Neural cell (in vitro differentiated cells): Measurements from ENCODE around the gene FOXP2. TPM values are rescaled to one million over a fixed set of nuclear protein-coding genes. Genes with fewer than 3 reads are reported as not detected.

Source experiments
- H2AFZ ChIP-seq: fragments of 200-600, 300-800 bp; sonication (generic), shearing (Covaris generic); 2 replicates; pipeline ENCODE4 v1.6.0; 2014; ENCODE audit warnings: low read depth, mild to moderate bottlenecking, antibody characterized with exemption, low read length, moderate library complexity
- H3F3A ChIP-seq: fragments of 200-600 bp; shearing (Covaris generic); 2 replicates; pipeline ENCODE4 v1.6.1; 2016; ENCODE audit warnings: mild to moderate bottlenecking, moderate library complexity, mixed read lengths, antibody characterized with exemption, low read length; ENCODE audit not compliant: insufficient read depth, poor library complexity, severe bottlenecking
- H3K27ac ChIP-seq: fragments of 200-600, 300-800 bp; sonication (generic), shearing (Covaris generic); 2 replicates; pipeline ENCODE4 v1.5.1; 2014; ENCODE audit warnings: mild to moderate bottlenecking, low read length, moderate library complexity
- H3K27me3 ChIP-seq: fragments of 300-800, 200-600 bp; sonication (generic), shearing (Covaris generic); 2 replicates; pipeline ENCODE4 v1.6.0; 2014; ENCODE audit warnings: mild to moderate bottlenecking, low read depth, low read length, moderate library complexity; ENCODE audit not compliant: insufficient read depth
- H3K36me3 ChIP-seq: fragments of 300-800, 200-600 bp; sonication (generic), shearing (Covaris generic); 2 replicates; pipeline ENCODE4 v1.5.1; 2014; ENCODE audit warnings: mild to moderate bottlenecking, antibody characterized with exemption, low read length, moderate library complexity; ENCODE audit not compliant: insufficient read depth
- H3K4me2 ChIP-seq: fragments of 300-800, 200-600 bp; sonication (generic), shearing (Covaris generic); 2 replicates; pipeline ENCODE4 v1.6.0; 2014; ENCODE audit warnings: mild to moderate bottlenecking, low read length
- H3K4me3 ChIP-seq: fragments of 300-800, 200-600 bp; sonication (generic), shearing (Covaris generic); 2 replicates; pipeline ENCODE4 v1.5.1; 2014; ENCODE audit warnings: mild to moderate bottlenecking, low read length, moderate library complexity
- H3K79me2 ChIP-seq: fragments of 200-600 bp; shearing (Covaris generic); replicated peaks from 2 replicates; pipeline ENCODE4 v1.6.0; 2014; ENCODE audit warnings: mild to moderate bottlenecking, low read length, moderate library complexity; ENCODE audit not compliant: insufficient read depth
- H3K9ac ChIP-seq: fragments of 300-800, 200-600 bp; sonication (generic), shearing (Covaris generic); 2 replicates; pipeline ENCODE4 v1.6.1; 2016; ENCODE audit warnings: mild to moderate bottlenecking, low read length, mixed read lengths
- H3K9me2 ChIP-seq: fragments of 200-600 bp; shearing (Covaris generic); 2 replicates; pipeline ENCODE4 v1.6.1; 2016; ENCODE audit warnings: mild to moderate bottlenecking, low read length, mixed read lengths; ENCODE audit not compliant: insufficient read depth
- H3K9me3 ChIP-seq: fragments of 200-600, 300-800 bp; sonication (generic), shearing (Covaris generic); 2 replicates; pipeline ENCODE4 v1.6.1; 2016; ENCODE audit warnings: mild to moderate bottlenecking, mixed run types, low read length, moderate library complexity, mixed read lengths
- H4K20me1 ChIP-seq: fragments of 200-600 bp; shearing (Covaris generic); 2 replicates; pipeline ENCODE4 v1.6.1; 2016; ENCODE audit warnings: mild to moderate bottlenecking, mixed run types; ENCODE audit not compliant: insufficient read depth
- EP300 ChIP-seq: fragments of 450-650 bp; conservative IDR thresholded peaks from 2 replicates; pipeline ENCODE4 v1.6.1; 2014; ENCODE audit warnings: antibody characterized with exemption, mild to moderate bottlenecking, moderate library complexity; ENCODE audit not compliant: poor library complexity, severe bottlenecking
- EZH2 ChIP-seq: fragments of 200-600, 300-800 bp; shearing (Covaris generic), sonication (generic); IDR thresholded peaks from 2 replicates; pipeline ENCODE4 v1.6.1; 2014; ENCODE audit warnings: antibody characterized with exemption, low read length, borderline replicate concordance, mild to moderate bottlenecking; ENCODE audit not compliant: insufficient read depth, poor library complexity, severe bottlenecking
- MXI1 ChIP-seq: fragments of 450-650 bp; conservative IDR thresholded peaks from 2 replicates; pipeline ENCODE4 v1.6.1; 2014; ENCODE audit warnings: antibody characterized with exemption, mild to moderate bottlenecking; ENCODE audit not compliant: poor library complexity, severe bottlenecking
- POLR2AphosphoS5 ChIP-seq: IDR thresholded peaks from 2 replicates; pipeline ENCODE4 v1.6.1; 2012
- RAD21 ChIP-seq: fragments of 450-650 bp; conservative IDR thresholded peaks from 2 replicates; pipeline ENCODE4 v1.6.1; 2014; ENCODE audit warnings: antibody characterized with exemption, mild to moderate bottlenecking, moderate library complexity
- SMC3 ChIP-seq: fragments of 450-650 bp; conservative IDR thresholded peaks from 2 replicates; pipeline ENCODE4 v1.6.1; 2014; ENCODE audit warnings: antibody characterized with exemption, mild to moderate bottlenecking, moderate library complexity; ENCODE audit not compliant: poor library complexity
- TAF1 ChIP-seq: IDR thresholded peaks from 2 replicates; pipeline ENCODE4 v1.6.1; 2012; ENCODE audit warnings: low read depth
- polyA plus RNA-seq: library from polyadenylated mRNA; depleted of rRNA; stranded (reverse); fragments of >200 nt; gene quantifications from 2 replicates; pipeline ENCODE4 v1.2.3, GENCODE V29; 2014
- TF ChIP-seq, protein P1 (sequence below): fragments of 450-650 bp; IDR thresholded peaks from 2 replicates; pipeline ENCODE4 v1.5.1; 2014; ENCODE audit warnings: antibody characterized with exemption, mild to moderate bottlenecking, moderate library complexity; ENCODE audit not compliant: poor library complexity, severe bottlenecking
- TF ChIP-seq, protein P2 (sequence below): IDR thresholded peaks from 2 replicates; pipeline ENCODE4 v1.6.1; 2012; ENCODE audit warnings: borderline replicate concordance

FOXP2 gene
- polyA plus RNA-seq, 1 donor from 2014 or later: 51.3 TPM

DNA sequence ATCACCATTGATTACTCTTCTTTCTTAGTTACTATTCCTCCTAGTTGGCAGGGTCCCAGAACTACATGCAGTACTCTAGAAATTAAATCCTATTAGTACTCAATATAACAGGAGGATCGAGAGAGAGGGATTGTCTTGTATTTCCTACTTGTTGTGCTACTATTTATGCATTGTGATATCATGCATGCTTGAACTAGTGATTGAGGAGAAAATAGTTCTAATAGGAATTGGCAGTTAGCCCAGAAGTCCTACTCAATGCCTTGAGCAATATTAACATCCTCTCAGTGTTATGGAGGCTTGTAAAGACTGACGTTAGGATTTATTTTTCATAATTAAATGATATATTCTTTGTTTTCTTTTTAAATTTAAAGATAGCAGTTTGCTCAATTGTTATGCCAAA, 67.4 kb downstream of the FOXP2 start:
- Histone ChIP-seq H3K4me3 (no peak overlapping the region), H3K4me2 (no peak overlapping the region), H3K9ac (no peak overlapping the region), H3K27ac (no peak overlapping the region), H4K20me1 (no peaks in the 10 kb centered on the region), H3K9me2 (no peaks in the 10 kb centered on the region), H3K79me2 (no peaks in the 10 kb centered on the region), H3K36me3 (no peaks in the 10 kb centered on the region), H3F3A (no peaks in the 10 kb centered on the region), H3K9me3 (no peaks in the 10 kb centered on the region), H2AFZ (no peak overlapping the region), H3K27me3 (no peaks in the 10 kb centered on the region)
- no peak for TF ChIP-seq SMC3
- no peak for TF ChIP-seq MXI1

DNA sequence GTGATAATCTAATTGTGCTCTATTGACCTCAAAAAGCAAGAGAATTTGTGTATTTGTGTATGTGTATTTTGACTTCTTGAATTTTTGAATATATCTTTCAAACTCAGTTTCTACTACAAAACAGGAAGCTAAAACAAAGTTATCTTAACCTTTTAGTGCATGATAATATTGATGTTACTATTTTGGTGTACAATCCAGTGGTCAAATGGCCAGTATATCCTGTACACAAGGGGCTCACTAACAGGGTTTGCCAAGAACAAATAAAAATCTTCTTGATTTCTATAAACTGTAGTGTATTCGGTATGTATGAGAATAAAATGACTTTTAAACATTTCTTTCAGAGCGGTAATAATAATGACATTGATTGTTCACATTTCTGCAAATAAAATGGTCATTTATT, 69.6 kb downstream of the FOXP2 start:
- no peak overlapping the region for H2AFZ ChIP-seq
- no peak overlapping the region for H3K4me3 ChIP-seq
- H3K27me3 ChIP-seq: no peaks in the 10 kb centered on the region
- H3K27ac ChIP-seq: no peak overlapping the region
- H3K36me3 ChIP-seq: no peaks in the 10 kb centered on the region
- H3K9ac ChIP-seq: no peak overlapping the region
- no peaks in the 10 kb centered on the region for H3K9me2 ChIP-seq
- no peaks in the 10 kb centered on the region for H4K20me1 ChIP-seq
- TF ChIP-seq TAF1 (no peak), MXI1 (no peak), RAD21 (no peak), EP300 (no peak), SMC3 (no peak), EZH2 (no peak), POLR2AphosphoS5 (no peak)
- TF ChIP-seq, protein P1, sequence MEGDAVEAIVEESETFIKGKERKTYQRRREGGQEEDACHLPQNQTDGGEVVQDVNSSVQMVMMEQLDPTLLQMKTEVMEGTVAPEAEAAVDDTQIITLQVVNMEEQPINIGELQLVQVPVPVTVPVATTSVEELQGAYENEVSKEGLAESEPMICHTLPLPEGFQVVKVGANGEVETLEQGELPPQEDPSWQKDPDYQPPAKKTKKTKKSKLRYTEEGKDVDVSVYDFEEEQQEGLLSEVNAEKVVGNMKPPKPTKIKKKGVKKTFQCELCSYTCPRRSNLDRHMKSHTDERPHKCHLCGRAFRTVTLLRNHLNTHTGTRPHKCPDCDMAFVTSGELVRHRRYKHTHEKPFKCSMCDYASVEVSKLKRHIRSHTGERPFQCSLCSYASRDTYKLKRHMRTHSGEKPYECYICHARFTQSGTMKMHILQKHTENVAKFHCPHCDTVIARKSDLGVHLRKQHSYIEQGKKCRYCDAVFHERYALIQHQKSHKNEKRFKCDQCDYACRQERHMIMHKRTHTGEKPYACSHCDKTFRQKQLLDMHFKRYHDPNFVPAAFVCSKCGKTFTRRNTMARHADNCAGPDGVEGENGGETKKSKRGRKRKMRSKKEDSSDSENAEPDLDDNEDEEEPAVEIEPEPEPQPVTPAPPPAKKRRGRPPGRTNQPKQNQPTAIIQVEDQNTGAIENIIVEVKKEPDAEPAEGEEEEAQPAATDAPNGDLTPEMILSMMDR: no peak
- TF ChIP-seq, protein P2, sequence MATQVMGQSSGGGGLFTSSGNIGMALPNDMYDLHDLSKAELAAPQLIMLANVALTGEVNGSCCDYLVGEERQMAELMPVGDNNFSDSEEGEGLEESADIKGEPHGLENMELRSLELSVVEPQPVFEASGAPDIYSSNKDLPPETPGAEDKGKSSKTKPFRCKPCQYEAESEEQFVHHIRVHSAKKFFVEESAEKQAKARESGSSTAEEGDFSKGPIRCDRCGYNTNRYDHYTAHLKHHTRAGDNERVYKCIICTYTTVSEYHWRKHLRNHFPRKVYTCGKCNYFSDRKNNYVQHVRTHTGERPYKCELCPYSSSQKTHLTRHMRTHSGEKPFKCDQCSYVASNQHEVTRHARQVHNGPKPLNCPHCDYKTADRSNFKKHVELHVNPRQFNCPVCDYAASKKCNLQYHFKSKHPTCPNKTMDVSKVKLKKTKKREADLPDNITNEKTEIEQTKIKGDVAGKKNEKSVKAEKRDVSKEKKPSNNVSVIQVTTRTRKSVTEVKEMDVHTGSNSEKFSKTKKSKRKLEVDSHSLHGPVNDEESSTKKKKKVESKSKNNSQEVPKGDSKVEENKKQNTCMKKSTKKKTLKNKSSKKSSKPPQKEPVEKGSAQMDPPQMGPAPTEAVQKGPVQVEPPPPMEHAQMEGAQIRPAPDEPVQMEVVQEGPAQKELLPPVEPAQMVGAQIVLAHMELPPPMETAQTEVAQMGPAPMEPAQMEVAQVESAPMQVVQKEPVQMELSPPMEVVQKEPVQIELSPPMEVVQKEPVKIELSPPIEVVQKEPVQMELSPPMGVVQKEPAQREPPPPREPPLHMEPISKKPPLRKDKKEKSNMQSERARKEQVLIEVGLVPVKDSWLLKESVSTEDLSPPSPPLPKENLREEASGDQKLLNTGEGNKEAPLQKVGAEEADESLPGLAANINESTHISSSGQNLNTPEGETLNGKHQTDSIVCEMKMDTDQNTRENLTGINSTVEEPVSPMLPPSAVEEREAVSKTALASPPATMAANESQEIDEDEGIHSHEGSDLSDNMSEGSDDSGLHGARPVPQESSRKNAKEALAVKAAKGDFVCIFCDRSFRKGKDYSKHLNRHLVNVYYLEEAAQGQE: no peak
- no peak overlapping the region for H3K4me2 ChIP-seq
- H3K79me2 ChIP-seq: no peaks in the 10 kb centered on the region
- H3F3A ChIP-seq: no peaks in the 10 kb centered on the region
- no peaks in the 10 kb centered on the region for H3K9me3 ChIP-seq

DNA sequence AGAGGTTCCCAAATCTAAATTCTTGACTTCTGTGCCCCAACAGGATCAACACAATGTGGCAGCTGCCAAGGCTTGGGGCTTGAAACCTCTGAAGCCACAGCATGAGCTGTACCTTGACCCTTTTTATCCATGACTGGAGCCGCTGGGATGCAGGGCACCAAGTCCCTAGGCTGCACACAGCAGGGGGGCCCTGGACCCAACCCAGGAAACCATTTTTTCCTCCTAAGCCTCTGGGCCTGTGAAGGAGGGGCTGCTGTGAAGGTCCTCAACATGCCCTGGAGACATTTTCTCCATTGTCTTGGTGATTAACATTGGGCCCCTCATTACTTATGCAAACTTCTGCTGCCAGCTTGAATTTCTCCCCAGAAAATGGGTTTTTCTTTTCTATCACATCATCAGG, 72.6 kb downstream of the FOXP2 start:
- Histone ChIP-seq H3F3A (no peaks in the 10 kb centered on the region), H3K9me2 (no peaks in the 10 kb centered on the region), H3K4me3 (no peak overlapping the region), H3K27ac (no peak overlapping the region), H4K20me1 (no peaks in the 10 kb centered on the region), H2AFZ (no peak overlapping the region), H3K9me3 (no peaks in the 10 kb centered on the region), H3K27me3 (no peaks in the 10 kb centered on the region), H3K9ac (no peak overlapping the region), H3K79me2 (no peaks in the 10 kb centered on the region), H3K4me2 (no peak overlapping the region), H3K36me3 (no peaks in the 10 kb centered on the region)
- TF ChIP-seq EZH2 (no peak), TAF1 (no peak), RAD21 (no peak), POLR2AphosphoS5 (no peak), SMC3 (no peak), EP300 (no peak), MXI1 (no peak)
- TF ChIP-seq, protein P2: no peak
- TF ChIP-seq, protein P1: no peak
